GM19239 (cell line): ENCODE data around the gene KCNJ10.
"Not testable (repeated sequence)": the region's sequence is repeated elsewhere in the genome, so short reads cannot be mapped to it uniquely, and the experiment has no call there.

Experiments used
- DNase-seq: peaks from one replicate; pipeline ENCODE4 v3.0.0; 2011; ENCODE audit warnings: low spot score; ENCODE audit not compliant: insufficient read length
- FAIRE-seq: peaks from 2 replicates; lab custom pipeline; 2011; peaks lifted over from hg19 to GRCh38; lab: Jason Lieb, UNC

The KCNJ10 gene

GRCh38 chr1:160069460-160070231, at the start of gene KCNJ10:
Gene KCNJ10 (minus strand): TSS chr1:160070160. CDS start chr1:160042532, 27,628 bp downstream.
- DNase-seq: no peak
- no peak for FAIRE-seq

DNA sequence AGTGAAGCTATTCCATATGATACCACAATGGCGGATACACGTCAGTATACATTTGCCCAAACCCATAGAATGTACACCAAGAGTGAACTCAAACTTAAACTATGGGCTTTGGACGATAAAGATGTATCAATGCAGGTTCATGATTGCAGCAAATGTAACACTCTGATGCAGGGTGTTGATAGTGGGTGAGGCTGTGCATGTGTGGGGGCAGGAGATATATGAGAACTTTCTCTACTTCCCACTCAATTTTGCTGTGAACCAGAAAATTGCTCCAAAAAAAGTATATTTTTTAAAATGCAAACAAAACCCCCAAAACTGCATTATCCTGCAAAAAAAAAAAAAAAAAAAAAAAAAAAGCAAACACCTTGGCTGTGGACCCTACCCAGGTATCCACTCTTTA, 49.0 kb upstream of the KCNJ10 start:
- FAIRE-seq: no peak
- no peak for DNase-seq

GRCh38 chr1:160117709-160118183, 47.8 kb upstream of the KCNJ10 start:
- no peak for FAIRE-seq
- no peak for DNase-seq

DNA sequence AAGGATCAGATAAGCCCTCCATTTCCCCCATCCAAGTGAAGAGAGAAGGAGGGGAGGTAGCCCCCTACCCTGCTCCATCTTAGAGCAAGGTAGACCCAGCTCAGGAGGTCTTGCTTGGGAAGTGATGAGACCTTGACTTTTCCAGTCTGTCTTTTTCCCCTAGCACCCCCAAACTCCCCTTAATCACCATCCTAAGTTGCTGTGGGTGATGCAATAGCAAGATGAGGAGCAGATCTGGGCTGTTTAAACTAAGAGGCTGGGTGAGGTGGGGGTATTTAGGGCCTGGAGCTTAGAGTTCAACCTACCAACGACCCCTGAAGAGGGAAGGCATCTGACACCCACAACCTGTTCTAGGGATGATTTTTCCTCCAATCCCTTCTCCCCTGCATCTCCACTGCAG, 47.3 kb upstream of the KCNJ10 start:
- FAIRE-seq (no peak), DNase-seq (no peak)

- FAIRE-seq: no peak
- no peak for DNase-seq
These were observed 46.6 kb upstream of the KCNJ10 start for GRCh38 chr1:160116283-160117147.

DNA sequence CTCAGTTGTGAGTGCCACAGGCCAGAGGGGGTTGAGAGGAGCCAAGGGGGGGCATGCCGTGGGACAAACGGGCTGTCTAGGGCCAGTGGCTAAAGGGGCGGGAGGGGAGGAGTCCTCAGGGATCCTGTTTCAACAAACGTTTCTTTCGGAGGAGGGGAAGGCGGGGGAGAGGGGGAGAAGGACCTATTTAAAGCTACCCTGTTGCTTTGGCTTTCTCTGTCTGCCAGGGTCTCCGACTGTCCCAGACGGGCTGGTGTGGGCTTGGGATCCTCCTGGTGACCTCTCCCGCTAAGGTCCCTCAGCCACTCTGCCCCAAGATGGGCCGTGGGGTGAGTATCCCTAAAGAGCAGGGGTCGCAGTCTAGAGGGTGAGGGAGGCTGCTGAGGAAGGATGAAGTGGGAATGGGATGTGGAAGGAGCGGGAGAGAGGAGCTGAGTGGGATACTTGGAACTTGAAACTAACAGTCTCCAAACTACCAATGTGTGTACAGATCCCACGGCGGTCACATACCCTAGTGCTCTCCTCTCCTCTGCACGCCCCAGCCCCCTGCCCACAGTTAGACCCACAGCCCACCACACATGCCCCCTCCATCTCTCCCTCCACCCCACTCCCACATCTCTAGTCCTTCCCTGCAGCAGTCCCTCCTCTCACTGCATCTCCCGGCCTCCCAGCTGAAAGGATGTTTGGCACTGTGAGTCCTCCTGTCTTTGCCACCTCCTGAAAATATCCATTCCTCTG, 45.8 kb upstream of the KCNJ10 start, which contains the start of gene ATP1A2:
ATP1A2 (plus strand) TSS at position 215 of the 738 bp plus-strand sequence; CDS start at position 318, 103 bp downstream.
- FAIRE-seq (no peak), DNase-seq (no peak)

DNA sequence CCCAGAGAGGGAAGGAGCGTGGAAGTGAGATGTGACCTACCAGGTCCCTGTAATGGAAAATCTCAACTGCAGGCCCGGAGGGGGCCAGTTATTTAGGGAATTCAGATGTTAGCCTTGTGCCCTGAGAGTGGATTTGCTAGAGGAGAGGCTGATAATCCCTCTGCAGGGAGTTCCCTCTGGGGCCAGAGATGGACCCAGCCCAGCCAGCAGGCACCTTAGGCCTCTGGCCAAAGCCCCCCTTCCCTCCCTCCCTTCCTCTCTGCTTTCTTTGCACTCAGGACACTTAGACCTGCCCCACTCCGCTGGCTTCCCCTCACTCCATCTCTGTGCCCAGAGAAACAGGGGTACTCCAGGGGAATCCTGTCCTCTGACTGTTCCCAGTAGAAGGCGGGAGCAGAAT, 44.1 kb upstream of the KCNJ10 start:
- DNase-seq (no peak), FAIRE-seq (no peak)

DNA sequence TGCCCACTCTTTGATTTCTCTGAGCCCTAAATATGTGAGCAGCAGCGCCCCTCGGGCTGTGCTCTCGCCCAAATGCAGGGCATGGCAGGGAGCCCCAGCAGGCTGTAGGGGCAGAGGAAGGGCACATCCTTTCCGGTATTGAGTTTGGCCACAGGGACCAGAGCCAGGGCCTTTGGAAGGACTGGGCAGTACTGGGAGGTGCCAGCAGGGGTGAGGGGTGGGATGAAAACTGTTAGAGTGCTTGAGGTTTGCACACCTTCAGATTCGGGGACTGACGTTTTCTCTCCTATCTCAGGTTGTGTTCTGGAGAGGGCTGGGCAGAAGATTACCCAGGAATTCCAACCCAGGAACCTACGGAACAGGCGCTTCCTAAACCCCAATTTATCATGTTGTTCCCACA, 43.4 kb upstream of the KCNJ10 start:
- no peak for DNase-seq
- no peak for FAIRE-seq

- FAIRE-seq (no peak), DNase-seq (no peak)
These were observed 42.4 kb upstream of the KCNJ10 start for GRCh38 chr1:160112357-160112756.

- FAIRE-seq, DNase-seq: not testable (repeated sequence)
These were observed 41.5 kb upstream of the KCNJ10 start for GRCh38 chr1:160111462-160111861.

- DNase-seq: no peak
- no peak for FAIRE-seq
These were observed 39.7 kb upstream of the KCNJ10 start for GRCh38 chr1:160109686-160110085.

- FAIRE-seq (no peak), DNase-seq (peak; percentile 34)
These were observed 39.1 kb upstream of the KCNJ10 start for GRCh38 chr1:160108888-160109662.

- DNase-seq (no peak), FAIRE-seq (no peak)
These were observed 37.6 kb upstream of the KCNJ10 start for GRCh38 chr1:160107512-160107911.

DNA sequence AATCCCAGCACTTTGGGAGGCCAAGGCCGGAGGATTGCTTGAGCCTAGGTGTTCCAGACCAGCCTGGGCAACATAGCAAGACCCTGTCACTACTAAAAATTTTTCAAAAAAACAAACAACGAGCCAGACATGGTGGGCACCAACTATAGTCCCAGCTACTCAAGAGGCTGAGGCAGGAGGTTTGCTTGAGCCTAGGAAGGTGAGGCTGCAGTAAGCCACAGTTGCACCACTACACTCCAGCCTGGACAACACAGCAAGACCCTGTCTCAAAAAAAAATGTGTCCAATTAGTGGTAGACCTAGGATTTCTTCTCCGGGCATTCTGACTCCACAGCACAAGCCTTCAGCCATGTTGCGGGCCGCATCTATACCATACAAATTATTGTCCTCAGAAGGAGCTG, 35.2 kb upstream of the KCNJ10 start:
- no peak for FAIRE-seq

DNA sequence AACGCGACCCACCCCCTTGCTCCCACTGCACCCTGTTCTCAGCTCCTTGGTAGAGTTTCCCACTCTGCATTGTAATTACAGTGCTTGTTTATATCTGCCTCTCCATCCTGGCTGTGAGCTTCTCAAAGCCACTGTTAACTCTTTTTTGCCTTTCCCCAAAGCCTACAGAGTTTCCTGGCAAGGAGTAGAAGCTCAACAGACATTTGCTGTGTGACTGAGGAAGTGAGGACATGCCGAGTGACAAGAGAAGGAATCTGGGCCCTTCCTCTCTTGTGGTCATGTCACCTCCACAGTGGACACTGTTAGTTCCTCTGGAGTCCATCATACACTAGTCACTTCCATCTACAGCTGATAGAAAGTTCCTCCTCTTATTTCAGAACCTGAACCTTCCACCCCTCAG, 34.5 kb upstream of the KCNJ10 start:
- DNase-seq (no peak), FAIRE-seq (no peak)

More for the DNA sequence above, 35.2 kb upstream of the KCNJ10 start:
- no peak for DNase-seq

- DNase-seq (no peak), FAIRE-seq (no peak)
These were observed 33.9 kb upstream of the KCNJ10 start for GRCh38 chr1:160103658-160104408.

GRCh38 chr1:160101717-160102522, 32.0 kb upstream of the KCNJ10 start:
- FAIRE-seq (no peak), DNase-seq (no peak)
